Neural cell (in vitro differentiated cells): Measurements from ENCODE around the gene CDCP1. TPM values are rescaled to one million over a fixed set of nuclear protein-coding genes. Genes with fewer than 3 reads are reported as not detected.

ENCODE experiments used
- H2AFZ ChIP-seq: fragments of 200-600, 300-800 bp; sonication (generic), shearing (Covaris generic); 2 replicates; pipeline ENCODE4 v1.6.0; 2014; ENCODE audit warnings: low read depth, mild to moderate bottlenecking, antibody characterized with exemption, low read length, moderate library complexity
- H3F3A ChIP-seq: fragments of 200-600 bp; shearing (Covaris generic); 2 replicates; pipeline ENCODE4 v1.6.1; 2016; ENCODE audit warnings: mild to moderate bottlenecking, moderate library complexity, mixed read lengths, antibody characterized with exemption, low read length; ENCODE audit not compliant: insufficient read depth, poor library complexity, severe bottlenecking
- H3K27ac ChIP-seq: fragments of 200-600, 300-800 bp; sonication (generic), shearing (Covaris generic); 2 replicates; pipeline ENCODE4 v1.5.1; 2014; ENCODE audit warnings: mild to moderate bottlenecking, low read length, moderate library complexity
- H3K27me3 ChIP-seq: fragments of 300-800, 200-600 bp; sonication (generic), shearing (Covaris generic); 2 replicates; pipeline ENCODE4 v1.6.0; 2014; ENCODE audit warnings: mild to moderate bottlenecking, low read depth, low read length, moderate library complexity; ENCODE audit not compliant: insufficient read depth
- H3K36me3 ChIP-seq: fragments of 300-800, 200-600 bp; sonication (generic), shearing (Covaris generic); 2 replicates; pipeline ENCODE4 v1.5.1; 2014; ENCODE audit warnings: mild to moderate bottlenecking, antibody characterized with exemption, low read length, moderate library complexity; ENCODE audit not compliant: insufficient read depth
- H3K4me2 ChIP-seq: fragments of 300-800, 200-600 bp; sonication (generic), shearing (Covaris generic); 2 replicates; pipeline ENCODE4 v1.6.0; 2014; ENCODE audit warnings: mild to moderate bottlenecking, low read length
- H3K4me3 ChIP-seq: fragments of 300-800, 200-600 bp; sonication (generic), shearing (Covaris generic); 2 replicates; pipeline ENCODE4 v1.5.1; 2014; ENCODE audit warnings: mild to moderate bottlenecking, low read length, moderate library complexity
- H3K79me2 ChIP-seq: fragments of 200-600 bp; shearing (Covaris generic); replicated peaks from 2 replicates; pipeline ENCODE4 v1.6.0; 2014; ENCODE audit warnings: mild to moderate bottlenecking, low read length, moderate library complexity; ENCODE audit not compliant: insufficient read depth
- H3K9ac ChIP-seq: fragments of 300-800, 200-600 bp; sonication (generic), shearing (Covaris generic); 2 replicates; pipeline ENCODE4 v1.6.1; 2016; ENCODE audit warnings: mild to moderate bottlenecking, low read length, mixed read lengths
- H3K9me2 ChIP-seq: fragments of 200-600 bp; shearing (Covaris generic); 2 replicates; pipeline ENCODE4 v1.6.1; 2016; ENCODE audit warnings: mild to moderate bottlenecking, low read length, mixed read lengths; ENCODE audit not compliant: insufficient read depth
- H3K9me3 ChIP-seq: fragments of 200-600, 300-800 bp; sonication (generic), shearing (Covaris generic); 2 replicates; pipeline ENCODE4 v1.6.1; 2016; ENCODE audit warnings: mild to moderate bottlenecking, mixed run types, low read length, moderate library complexity, mixed read lengths
- H4K20me1 ChIP-seq: fragments of 200-600 bp; shearing (Covaris generic); 2 replicates; pipeline ENCODE4 v1.6.1; 2016; ENCODE audit warnings: mild to moderate bottlenecking, mixed run types; ENCODE audit not compliant: insufficient read depth
- CTCF ChIP-seq: fragments of 450-650 bp; IDR thresholded peaks from 2 replicates; pipeline ENCODE4 v1.5.1; 2014; ENCODE audit warnings: antibody characterized with exemption, mild to moderate bottlenecking, moderate library complexity; ENCODE audit not compliant: poor library complexity, severe bottlenecking
- EP300 ChIP-seq: fragments of 450-650 bp; conservative IDR thresholded peaks from 2 replicates; pipeline ENCODE4 v1.6.1; 2014; ENCODE audit warnings: antibody characterized with exemption, mild to moderate bottlenecking, moderate library complexity; ENCODE audit not compliant: poor library complexity, severe bottlenecking
- EZH2 ChIP-seq: fragments of 200-600, 300-800 bp; shearing (Covaris generic), sonication (generic); IDR thresholded peaks from 2 replicates; pipeline ENCODE4 v1.6.1; 2014; ENCODE audit warnings: antibody characterized with exemption, low read length, borderline replicate concordance, mild to moderate bottlenecking; ENCODE audit not compliant: insufficient read depth, poor library complexity, severe bottlenecking
- MXI1 ChIP-seq: fragments of 450-650 bp; conservative IDR thresholded peaks from 2 replicates; pipeline ENCODE4 v1.6.1; 2014; ENCODE audit warnings: antibody characterized with exemption, mild to moderate bottlenecking; ENCODE audit not compliant: poor library complexity, severe bottlenecking
- POLR2AphosphoS5 ChIP-seq: IDR thresholded peaks from 2 replicates; pipeline ENCODE4 v1.6.1; 2012
- RAD21 ChIP-seq: fragments of 450-650 bp; conservative IDR thresholded peaks from 2 replicates; pipeline ENCODE4 v1.6.1; 2014; ENCODE audit warnings: antibody characterized with exemption, mild to moderate bottlenecking, moderate library complexity
- REST ChIP-seq: IDR thresholded peaks from 2 replicates; pipeline ENCODE4 v1.6.1; 2012; ENCODE audit warnings: borderline replicate concordance
- SMC3 ChIP-seq: fragments of 450-650 bp; conservative IDR thresholded peaks from 2 replicates; pipeline ENCODE4 v1.6.1; 2014; ENCODE audit warnings: antibody characterized with exemption, mild to moderate bottlenecking, moderate library complexity; ENCODE audit not compliant: poor library complexity
- TAF1 ChIP-seq: IDR thresholded peaks from 2 replicates; pipeline ENCODE4 v1.6.1; 2012; ENCODE audit warnings: low read depth
- polyA plus RNA-seq: library from polyadenylated mRNA; depleted of rRNA; stranded (reverse); fragments of >200 nt; gene quantifications from 2 replicates; pipeline ENCODE4 v1.2.3, GENCODE V29; 2014

Gene CDCP1
- polyA plus RNA-seq, 1 donor from 2014 or later, result not detected

DNA sequence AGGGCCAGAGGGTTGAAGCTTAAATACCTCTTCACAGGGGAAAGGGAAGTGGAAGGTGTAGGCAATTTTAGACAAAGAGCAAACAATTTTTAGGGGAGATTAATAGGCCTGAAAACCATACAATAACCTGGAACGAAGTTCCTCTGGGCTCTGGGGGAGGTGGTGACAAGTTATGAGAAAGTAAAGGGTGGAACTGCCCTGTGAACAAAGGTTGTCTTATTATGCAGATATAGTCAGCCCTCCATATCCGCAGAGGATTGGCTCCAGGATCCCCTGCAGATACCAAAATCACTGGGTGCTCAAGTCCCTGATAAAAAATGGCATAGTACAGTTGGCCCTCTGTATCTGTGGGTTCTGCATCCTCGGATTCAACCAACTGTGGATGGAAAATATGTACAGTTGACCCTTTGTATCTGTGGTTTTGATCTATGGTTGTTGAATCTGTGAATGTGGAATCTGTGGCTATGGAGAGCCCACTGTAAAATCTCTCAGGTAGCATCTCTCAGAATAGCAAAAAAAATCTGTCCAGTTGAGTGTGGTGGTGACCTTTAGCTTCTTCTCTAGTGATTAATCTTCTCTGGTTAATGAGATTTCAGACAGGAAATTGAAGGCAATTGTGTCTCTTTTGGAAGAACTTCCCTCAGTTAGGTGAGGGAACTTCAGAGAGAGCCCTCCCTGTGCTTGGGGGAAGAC, 79.9 kb downstream of the CDCP1 start:
- H2AFZ ChIP-seq, result no peak overlapping the region
- no peaks in the 10 kb centered on the region for H3K27me3 ChIP-seq
- no peaks in the 10 kb centered on the region for H3K9me2 ChIP-seq
- H4K20me1 ChIP-seq, result no peaks in the 10 kb centered on the region
- H3K36me3 ChIP-seq, result no peaks in the 10 kb centered on the region
- H3K9me3 ChIP-seq, result no peaks in the 10 kb centered on the region
- H3F3A ChIP-seq, result no peaks in the 10 kb centered on the region
- H3K9ac ChIP-seq, result no peak overlapping the region
- no peaks in the 10 kb centered on the region for H3K79me2 ChIP-seq
- no peak overlapping the region for H3K4me3 ChIP-seq
- no peak for TF ChIP-seq TAF1
- no peak for TF ChIP-seq CTCF
- no peak for TF ChIP-seq EZH2
- TF ChIP-seq SMC3, result no peak
- no peak for TF ChIP-seq RAD21
- no peak for TF ChIP-seq MXI1
- TF ChIP-seq POLR2AphosphoS5, result no peak
- TF ChIP-seq EP300, result no peak
- TF ChIP-seq REST, result no peak
- H3K4me2 ChIP-seq, result no peak overlapping the region
- no peak overlapping the region for H3K27ac ChIP-seq

DNA sequence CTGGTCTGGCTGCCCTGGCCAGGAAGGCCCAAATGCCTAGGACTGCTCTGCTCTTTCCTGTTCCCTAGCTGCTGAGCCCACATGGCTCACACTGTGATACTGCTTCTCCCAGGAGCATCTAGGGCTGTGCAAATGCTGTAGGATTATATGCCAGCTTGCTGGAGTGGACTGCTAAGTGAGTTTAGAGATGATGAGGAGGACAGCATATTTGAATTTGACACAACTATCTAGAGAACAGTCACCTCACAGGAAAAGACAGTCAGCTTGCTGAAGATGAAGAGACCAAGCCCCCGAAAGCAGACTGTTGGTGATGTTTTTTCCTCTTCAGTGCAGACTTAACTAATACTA, 80.8 kb downstream of the CDCP1 start:
- Histone ChIP-seq H3K36me3 (no peaks in the 10 kb centered on the region), H3K4me2 (no peak overlapping the region)

More for the DNA sequence above, 80.8 kb downstream of the CDCP1 start:
- Histone ChIP-seq H3K9me3 (no peaks in the 10 kb centered on the region), H3K79me2 (no peaks in the 10 kb centered on the region), H3K9me2 (no peaks in the 10 kb centered on the region), H4K20me1 (no peaks in the 10 kb centered on the region), H3K4me3 (no peak overlapping the region), H3K9ac (no peak overlapping the region), H3F3A (no peaks in the 10 kb centered on the region), H2AFZ (no peak overlapping the region), H3K27ac (no peak overlapping the region), H3K27me3 (no peaks in the 10 kb centered on the region)
- TF ChIP-seq SMC3 (no peak), REST (no peak), POLR2AphosphoS5 (no peak), CTCF (no peak), EZH2 (no peak), RAD21 (no peak), EP300 (no peak), MXI1 (no peak), TAF1 (no peak)
